GM21717 (cell line): ENCODE measurements around the gene TRIM65.
"Not testable (repeated sequence)": the region's sequence is repeated elsewhere in the genome, so short reads cannot be mapped to it uniquely, and the experiment has no call there.

ENCODE experiments used
- ATAC-seq: cut with Tn5 transposase; IDR thresholded peaks from one replicate; pipeline ENCODE4 v1.9.1; 2021; ENCODE audit warnings: mild to moderate bottlenecking, moderate library complexity; ENCODE audit not compliant: unreplicated experiment

TRIM65 gene

GRCh38 chr17:75876190-75876937 is 20.4 kb downstream of the TRIM65 start:
- ATAC-seq = no peak

- ATAC-seq = no peak
Observed at GRCh38 chr17:75875940-75876189, 20.9 kb downstream of the TRIM65 start.

- no peak for ATAC-seq
Observed at GRCh38 chr17:75875182-75875939, 21.4 kb downstream of the TRIM65 start.

- ATAC-seq = no peak
Observed at GRCh38 chr17:75874323-75875181, 22.2 kb downstream of the TRIM65 start.

GRCh38 chr17:75873587-75874322 is 23.0 kb downstream of the TRIM65 start:
- no peak for ATAC-seq

GRCh38 chr17:75872434-75873351 is 24.1 kb downstream of the TRIM65 start:
- no peak for ATAC-seq

GRCh38 chr17:75870228-75870627 is 26.5 kb downstream of the TRIM65 start:
- not testable (repeated sequence) for ATAC-seq

- no peak for ATAC-seq
Observed at GRCh38 chr17:75869282-75870141, 27.2 kb downstream of the TRIM65 start.

- ATAC-seq = not testable (repeated sequence)
Observed at GRCh38 chr17:75868730-75869281, 27.9 kb downstream of the TRIM65 start.

GRCh38 chr17:75865404-75866188 is 31.2 kb downstream of the TRIM65 start:
- ATAC-seq = not testable (repeated sequence)

GRCh38 chr17:75864887-75865286 is 31.9 kb downstream of the TRIM65 start:
- ATAC-seq = peak; percentile 28

GRCh38 chr17:75864448-75864871 is 32.3 kb downstream of the TRIM65 start:
- ATAC-seq = peak; percentile 81

GRCh38 chr17:75861927-75862317 is 34.8 kb downstream of the TRIM65 start:
- no peak for ATAC-seq

- ATAC-seq = not testable (repeated sequence)
Observed at GRCh38 chr17:75859358-75859757, 37.4 kb downstream of the TRIM65 start.

- ATAC-seq = no peak
Observed at GRCh38 chr17:75856062-75856756, 40.5 kb downstream of the TRIM65 start.

- ATAC-seq = peak; percentile 82
Observed at GRCh38 chr17:75855310-75856061, 41.3 kb downstream of the TRIM65 start, which contains the start of gene WBP2. Gene WBP2 (minus strand): TSS chr17:75855335. CDS start chr17:75855297, 38 bp downstream.
